Common myeloid progenitor, CD34-positive (primary cell): ENCODE measurements around the gene NLRP13. TPM values are rescaled to one million over a fixed set of nuclear protein-coding genes. Genes with fewer than 3 reads are reported as not detected.

Experiments
- CTCF ChIA-PET: fragments of 350-600 bp; sonication (Branson Sonifier 250); formaldehyde crosslinking; loops from one replicate; lab custom pipeline; 2021; ENCODE audit warnings: antibody characterized with exemption; lab: Charles Lee
- POLR2A ChIA-PET: fragments of 350-600 bp; sonication (Branson Sonifier 250); formaldehyde crosslinking; loops from one replicate; lab custom pipeline; 2021; ENCODE audit warnings: antibody characterized with exemption; lab: Charles Lee
- DNase-seq, 3 donors: peaks; one replicate each; pipeline versions ENCODE4 v3.0.0 to v3.0.0-alpha.2; 2013
- H3K27ac ChIP-seq, 2 experiments: 1 replicate in 1 of 2; 2 replicates in 1 of 2; pipeline ENCODE4 v1.7.0; 2013; ENCODE audit warnings: inconsistent platforms in 2 of 2, low read length in 2 of 2, mild to moderate bottlenecking in 2 of 2, low read depth in 1 of 2, moderate library complexity in 1 of 2; ENCODE audit not compliant: severe bottlenecking in 2 of 2, insufficient read depth in 1 of 2, poor library complexity in 1 of 2
- H3K27me3 ChIP-seq, 5 experiments: replicated peaks in 2 of 5; 1 replicate in 3 of 5; 2 replicates in 2 of 5; pipeline versions ENCODE4 v1.6.1 to v1.7.0; 2013; ENCODE audit warnings: low read length in 4 of 5, mild to moderate bottlenecking in 2 of 5, moderate library complexity in 2 of 5, inconsistent platforms in 1 of 5; ENCODE audit not compliant: insufficient read depth in 5 of 5, control insufficient read depth in 4 of 5
- H3K36me3 ChIP-seq, 4 experiments: 1 replicate in 2 of 4; 2 replicates in 2 of 4; pipeline versions ENCODE4 v1.6.1 to v1.7.0; 2013; ENCODE audit warnings: low read length in 3 of 4, control low read depth in 1 of 4, mild to moderate bottlenecking in 1 of 4; ENCODE audit not compliant: control insufficient read depth in 4 of 4, insufficient read depth in 4 of 4
- H3K4me1 ChIP-seq, 4 experiments: 1 replicate in 3 of 4; 2 replicates in 1 of 4; pipeline versions ENCODE4 v1.6.1 to v1.7.1; 2013; ENCODE audit warnings: low read length in 3 of 4, mild to moderate bottlenecking in 3 of 4, control low read depth in 1 of 4, inconsistent platforms in 1 of 4, moderate library complexity in 1 of 4; ENCODE audit not compliant: control insufficient read depth in 4 of 4, insufficient read depth in 4 of 4; ENCODE audit errors: control extremely low read depth in 1 of 4
- H3K4me3 ChIP-seq, 7 experiments: 1 replicate in 4 of 7; 2 replicates in 3 of 7; pipeline versions ENCODE4 v1.5.1 to v1.7.0; 2013; ENCODE audit warnings: mild to moderate bottlenecking in 7 of 7, low read length in 6 of 7, moderate library complexity in 6 of 7, inconsistent platforms in 2 of 7, low read depth in 2 of 7, control low read depth in 1 of 7; ENCODE audit not compliant: insufficient read depth in 4 of 7, control insufficient read depth in 1 of 7; ENCODE audit errors: extremely low read depth in 1 of 7
- H3K9me3 ChIP-seq, 5 experiments: 1 replicate in 4 of 5; 2 replicates in 1 of 5; pipeline versions ENCODE4 v1.6.1 to v1.7.1; 2013; ENCODE audit warnings: low read length in 4 of 5, mild to moderate bottlenecking in 2 of 5, inconsistent platforms in 1 of 5, low read depth in 1 of 5, moderate library complexity in 1 of 5; ENCODE audit not compliant: control insufficient read depth in 4 of 5, insufficient read depth in 2 of 5; ENCODE audit errors: control extremely low read depth in 1 of 5
- WGBS: methylation state at CpG from one replicate; pipeline ENCODE4 v1.1.5; 2013; ENCODE audit not compliant: insufficient coverage; 5-methylcytosine and 5-hydroxymethylcytosine counted together
- polyA plus RNA-seq: library from polyadenylated mRNA; unstranded; fragments of 120-200 nt; gene quantifications from one replicate; pipeline ENCODE4 v1.2.1, GENCODE V29; 2013

NLRP13 gene
- not detected for polyA plus RNA-seq

- H3K4me1 ChIP-seq = no peaks in the 10 kb centered on the region
- no peak within 1 kb of the TSS for H3K4me3 ChIP-seq
- peaks cover 0 to 5% (median 0%) of the 10 kb centered on the region in 5 experiments for H3K9me3 ChIP-seq
- POLR2A ChIA-PET = no interaction called here
- 94% methylated on average over 7 of the region's 8 CpGs for WGBS
- H3K27me3 ChIP-seq = no peaks in the 10 kb centered on the region
- CTCF ChIA-PET = no interaction called here
- H3K27ac ChIP-seq = no peak within 1 kb of the TSS
- no peak for DNase-seq
- H3K36me3 ChIP-seq = no peaks in the 10 kb centered on the region
Observed at GRCh38 chr19:55931936-55932386, at the start of gene NLRP13. Gene NLRP13, minus strand, starts transcription at chr19:55932336. Its CDS starts 25 bp downstream, at chr19:55932311.

- H3K27me3 ChIP-seq = no peaks in the 10 kb centered on the region
- no peak for DNase-seq
- ChIA-PET POLR2A (no interaction called here), CTCF (no interaction called here)
- WGBS = 67% methylated on average over 8 of the region's 9 CpGs
- no peak overlapping the region for H3K4me3 ChIP-seq
- peaks cover 0 to 6% (median 0%) of the 10 kb centered on the region in 5 experiments for H3K9me3 ChIP-seq
- H3K36me3 ChIP-seq = no peaks in the 10 kb centered on the region
- no peaks in the 10 kb centered on the region for H3K4me1 ChIP-seq
- no peak overlapping the region for H3K27ac ChIP-seq
Observed at GRCh38 chr19:55980415-55980814, 48.3 kb upstream of the NLRP13 start.

- H3K4me3 ChIP-seq = no peak overlapping the region
- H3K36me3 ChIP-seq = no peaks in the 10 kb centered on the region
- H3K9me3 ChIP-seq = peaks cover 2 to 18% (median 4%) of the 10 kb centered on the region in 5 experiments
- POLR2A ChIA-PET = no interaction called here
- H3K27me3 ChIP-seq = no peaks in the 10 kb centered on the region
- DNase-seq = no peak
- no peaks in the 10 kb centered on the region for H3K4me1 ChIP-seq
- CTCF ChIA-PET = no interaction called here
- 67% methylated on average over 3 of the region's 3 CpGs for WGBS
- no peak overlapping the region for H3K27ac ChIP-seq
Observed at GRCh38 chr19:55973982-55974381, 41.8 kb upstream of the NLRP13 start.

- Histone ChIP-seq H3K27ac (no peak overlapping the region), H3K27me3 (no peaks in the 10 kb centered on the region), H3K9me3 (peaks cover 0 to 2% (median 0%) of the 10 kb centered on the region in 5 experiments), H3K4me3 (no peak overlapping the region), H3K4me1 (no peaks in the 10 kb centered on the region), H3K36me3 (no peaks in the 10 kb centered on the region)
- CTCF ChIA-PET = no interaction called here
- no peak for DNase-seq
- WGBS = 91% methylated on average over 8 of the region's 10 CpGs
- POLR2A ChIA-PET = no interaction called here
Observed at GRCh38 chr19:55962186-55962585, 30.1 kb upstream of the NLRP13 start.

- WGBS = 88% methylated on average over 4 of the region's 6 CpGs
- CTCF ChIA-PET = no interaction called here
- Histone ChIP-seq H3K4me1 (no peaks in the 10 kb centered on the region), H3K27me3 (no peaks in the 10 kb centered on the region), H3K27ac (no peak overlapping the region), H3K4me3 (no peak overlapping the region), H3K9me3 (peaks cover 0 to 2% (median 0%) of the 10 kb centered on the region in 5 experiments), H3K36me3 (no peaks in the 10 kb centered on the region)
- POLR2A ChIA-PET = interaction anchor here (0.6 kb wide), 1 partner anchor 941 kb away, joined by 3 read pairs; no protein-coding TSS in a partner anchor
- no peak for DNase-seq
Observed at GRCh38 chr19:55959996-55960675, 28.0 kb upstream of the NLRP13 start.

- WGBS = 66% methylated on average over 4 of the region's 4 CpGs
- Histone ChIP-seq H3K9me3 (peaks cover 0 to 4% (median 0%) of the 10 kb centered on the region in 5 experiments), H3K4me1 (no peaks in the 10 kb centered on the region), H3K27me3 (no peaks in the 10 kb centered on the region), H3K27ac (no peak overlapping the region), H3K36me3 (no peaks in the 10 kb centered on the region), H3K4me3 (no peak overlapping the region)
- POLR2A ChIA-PET = no interaction called here
- DNase-seq = no peak
- CTCF ChIA-PET = no interaction called here
Observed at GRCh38 chr19:55958356-55958755, 26.2 kb upstream of the NLRP13 start.

GRCh38 chr19:55956431-55956830 lies 24.3 kb upstream of the NLRP13 start:
- Histone ChIP-seq H3K27me3 (no peaks in the 10 kb centered on the region), H3K4me3 (no peak overlapping the region), H3K36me3 (no peaks in the 10 kb centered on the region), H3K9me3 (peaks cover 0 to 4% (median 0%) of the 10 kb centered on the region in 5 experiments), H3K4me1 (no peaks in the 10 kb centered on the region), H3K27ac (no peak overlapping the region)
- DNase-seq = no peak
- WGBS = 91% methylated on average over 4 of the region's 7 CpGs
- POLR2A ChIA-PET = no interaction called here
- CTCF ChIA-PET = no interaction called here
